ENCODE data around the gene RHBDL1.

DNA sequence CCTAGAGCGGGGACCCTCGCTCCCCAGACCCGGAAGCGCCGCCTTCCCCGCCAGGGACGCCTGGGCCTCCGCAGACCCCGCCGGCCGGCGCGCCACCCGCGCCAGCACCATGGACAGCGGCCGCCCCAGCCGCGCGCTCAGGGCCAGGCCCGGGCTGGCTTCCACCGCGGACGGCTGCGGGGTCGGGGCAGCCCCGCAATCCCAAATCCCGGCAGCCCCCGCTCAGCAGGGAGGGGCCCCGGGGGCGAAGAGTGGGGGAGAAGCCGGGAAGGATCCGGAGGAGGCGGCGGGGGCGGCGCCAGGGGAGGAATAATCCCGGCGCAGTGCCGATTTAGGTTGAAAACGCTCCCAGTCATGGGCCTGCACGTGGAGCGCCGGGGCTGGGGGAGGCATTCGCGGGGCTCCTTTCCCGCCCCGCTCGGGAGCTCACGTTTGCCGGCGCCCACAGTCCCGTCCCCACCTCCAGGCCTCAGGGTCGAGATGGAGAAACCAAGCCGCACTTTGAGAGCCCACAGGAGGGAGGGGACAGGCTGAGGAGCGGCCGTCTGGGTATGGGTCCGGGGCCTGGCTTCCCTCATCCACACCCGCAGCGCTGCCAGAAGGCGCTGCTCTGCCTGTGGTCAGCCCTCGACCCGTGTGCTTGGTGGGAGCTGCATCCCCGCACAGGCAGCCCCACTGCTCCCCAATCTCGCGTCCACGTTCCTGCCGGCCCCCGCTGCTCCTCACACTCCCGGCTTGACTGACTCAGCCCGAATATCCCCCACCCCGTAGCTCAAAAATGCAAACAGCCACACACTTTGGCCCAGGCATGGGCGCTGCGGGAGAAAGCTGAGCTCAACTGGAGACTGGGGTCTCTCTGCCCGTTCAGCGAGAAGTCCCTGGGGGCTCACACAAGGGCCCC, 25.5 kb downstream of the RHBDL1 start:
- no peak for TF ChIP-seq FOSL1 (IDR thresholded peaks at IDR 0.05; ENCODE audit: low read depth)
- no peak for TF ChIP-seq POLR2A (IDR thresholded peaks at IDR 0.05; ENCODE audit: borderline replicate concordance, extremely low read depth, insufficient read depth, insufficient read length)
- TF ChIP-seq, protein P1, sequence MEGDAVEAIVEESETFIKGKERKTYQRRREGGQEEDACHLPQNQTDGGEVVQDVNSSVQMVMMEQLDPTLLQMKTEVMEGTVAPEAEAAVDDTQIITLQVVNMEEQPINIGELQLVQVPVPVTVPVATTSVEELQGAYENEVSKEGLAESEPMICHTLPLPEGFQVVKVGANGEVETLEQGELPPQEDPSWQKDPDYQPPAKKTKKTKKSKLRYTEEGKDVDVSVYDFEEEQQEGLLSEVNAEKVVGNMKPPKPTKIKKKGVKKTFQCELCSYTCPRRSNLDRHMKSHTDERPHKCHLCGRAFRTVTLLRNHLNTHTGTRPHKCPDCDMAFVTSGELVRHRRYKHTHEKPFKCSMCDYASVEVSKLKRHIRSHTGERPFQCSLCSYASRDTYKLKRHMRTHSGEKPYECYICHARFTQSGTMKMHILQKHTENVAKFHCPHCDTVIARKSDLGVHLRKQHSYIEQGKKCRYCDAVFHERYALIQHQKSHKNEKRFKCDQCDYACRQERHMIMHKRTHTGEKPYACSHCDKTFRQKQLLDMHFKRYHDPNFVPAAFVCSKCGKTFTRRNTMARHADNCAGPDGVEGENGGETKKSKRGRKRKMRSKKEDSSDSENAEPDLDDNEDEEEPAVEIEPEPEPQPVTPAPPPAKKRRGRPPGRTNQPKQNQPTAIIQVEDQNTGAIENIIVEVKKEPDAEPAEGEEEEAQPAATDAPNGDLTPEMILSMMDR (IDR thresholded peaks at IDR 0.05 in 2 of 3, conservative IDR thresholded peaks at IDR 0.05 in 1 of 3; ENCODE audit: borderline replicate concordance in 1 of 3, insufficient read depth in 1 of 3, low read depth in 2 of 3, low read length in 2 of 3): no peak
- TF ChIP-seq ZFX (IDR thresholded peaks at IDR 0.05): no peak
- TF ChIP-seq SIN3A (IDR thresholded peaks at IDR 0.05; ENCODE audit: low read depth): no peak
- TF ChIP-seq, protein P2, sequence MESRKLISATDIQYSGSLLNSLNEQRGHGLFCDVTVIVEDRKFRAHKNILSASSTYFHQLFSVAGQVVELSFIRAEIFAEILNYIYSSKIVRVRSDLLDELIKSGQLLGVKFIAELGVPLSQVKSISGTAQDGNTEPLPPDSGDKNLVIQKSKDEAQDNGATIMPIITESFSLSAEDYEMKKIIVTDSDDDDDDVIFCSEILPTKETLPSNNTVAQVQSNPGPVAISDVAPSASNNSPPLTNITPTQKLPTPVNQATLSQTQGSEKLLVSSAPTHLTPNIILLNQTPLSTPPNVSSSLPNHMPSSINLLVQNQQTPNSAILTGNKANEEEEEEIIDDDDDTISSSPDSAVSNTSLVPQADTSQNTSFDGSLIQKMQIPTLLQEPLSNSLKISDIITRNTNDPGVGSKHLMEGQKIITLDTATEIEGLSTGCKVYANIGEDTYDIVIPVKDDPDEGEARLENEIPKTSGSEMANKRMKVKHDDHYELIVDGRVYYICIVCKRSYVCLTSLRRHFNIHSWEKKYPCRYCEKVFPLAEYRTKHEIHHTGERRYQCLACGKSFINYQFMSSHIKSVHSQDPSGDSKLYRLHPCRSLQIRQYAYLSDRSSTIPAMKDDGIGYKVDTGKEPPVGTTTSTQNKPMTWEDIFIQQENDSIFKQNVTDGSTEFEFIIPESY (IDR thresholded peaks at IDR 0.05; ENCODE audit: extremely low read depth, insufficient replicate concordance, low read length): no peak
- TF ChIP-seq EGR1 (IDR thresholded peaks at IDR 0.05; ENCODE audit: low read depth): no peak
- no peak for TF ChIP-seq POLR2AphosphoS5 (IDR thresholded peaks at IDR 0.05; ENCODE audit: low read depth, low read length)

Data from HCT116 (cell line).